Measurements from ENCODE around the gene ACOT4. TPM values are rescaled to one million over a fixed set of nuclear protein-coding genes. Genes with fewer than 3 reads are reported as not detected.
"Not testable (repeated sequence)": the region's sequence is repeated elsewhere in the genome, so short reads cannot be mapped to it uniquely, and the experiment has no call there.

Gene ACOT4
- total RNA-seq, 4 donors from 2014 or later: 0.48 to 2.0 (median 1.5) TPM

- 21 to 35% methylated on average over 5 to 6 of the region's 8 CpGs for WGBS, 2 donors
Observed at GRCh38 chr14:73570913-73571312, 20.8 kb upstream of the ACOT4 start.

DNA sequence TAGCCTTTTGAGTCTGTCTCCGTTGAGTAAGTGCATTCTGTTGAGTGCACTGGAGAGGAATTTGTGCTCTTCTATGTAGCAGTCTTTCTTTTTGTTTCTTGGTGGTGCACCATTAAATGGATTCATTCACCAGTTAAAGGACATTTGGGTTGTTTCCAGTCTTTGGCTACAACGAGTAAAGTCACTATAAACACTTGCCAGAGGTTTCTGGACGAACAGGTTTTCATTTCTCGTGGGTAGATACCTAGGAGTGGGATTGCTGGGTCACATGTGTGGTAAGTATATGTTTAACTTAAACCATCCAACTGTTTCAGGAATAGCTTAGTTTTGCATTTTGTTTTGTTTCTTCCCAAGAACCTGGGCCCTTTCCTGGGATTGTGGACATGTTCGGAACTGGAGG, 18.6 kb upstream of the ACOT4 start:
- H3K27ac ChIP-seq; H3K4me3 ChIP-seq; H3K27me3 ChIP-seq; DNase-seq; H3K36me3 ChIP-seq; H3K9me3 ChIP-seq; intact Hi-C loops (cut with DNase I): not testable (repeated sequence)
- 53 to 57% methylated on average over 5 of the region's 5 CpGs for WGBS, 2 donors
- H3K4me1 ChIP-seq: peaks cover 0 to 15% (median 10%) of the 10 kb centered on the region in 3 donors

More at GRCh38 chr14:73570913-73571312, 20.8 kb upstream of the ACOT4 start:
- DNase-seq; H3K9me3 ChIP-seq; intact Hi-C loops (cut with DNase I); H3K36me3 ChIP-seq; H3K27me3 ChIP-seq: not testable (repeated sequence)
- Histone ChIP-seq H3K4me1 (peaks cover 0 to 32% (median 16%) of the 10 kb centered on the region in 3 donors), H3K4me3 (peak overlapping the region in 2 of 4 donors; percentile 18 to 64), H3K27ac (peak overlapping the region in 1 of 4 donors; percentile 92)
- TF ChIP-seq, protein P1, sequence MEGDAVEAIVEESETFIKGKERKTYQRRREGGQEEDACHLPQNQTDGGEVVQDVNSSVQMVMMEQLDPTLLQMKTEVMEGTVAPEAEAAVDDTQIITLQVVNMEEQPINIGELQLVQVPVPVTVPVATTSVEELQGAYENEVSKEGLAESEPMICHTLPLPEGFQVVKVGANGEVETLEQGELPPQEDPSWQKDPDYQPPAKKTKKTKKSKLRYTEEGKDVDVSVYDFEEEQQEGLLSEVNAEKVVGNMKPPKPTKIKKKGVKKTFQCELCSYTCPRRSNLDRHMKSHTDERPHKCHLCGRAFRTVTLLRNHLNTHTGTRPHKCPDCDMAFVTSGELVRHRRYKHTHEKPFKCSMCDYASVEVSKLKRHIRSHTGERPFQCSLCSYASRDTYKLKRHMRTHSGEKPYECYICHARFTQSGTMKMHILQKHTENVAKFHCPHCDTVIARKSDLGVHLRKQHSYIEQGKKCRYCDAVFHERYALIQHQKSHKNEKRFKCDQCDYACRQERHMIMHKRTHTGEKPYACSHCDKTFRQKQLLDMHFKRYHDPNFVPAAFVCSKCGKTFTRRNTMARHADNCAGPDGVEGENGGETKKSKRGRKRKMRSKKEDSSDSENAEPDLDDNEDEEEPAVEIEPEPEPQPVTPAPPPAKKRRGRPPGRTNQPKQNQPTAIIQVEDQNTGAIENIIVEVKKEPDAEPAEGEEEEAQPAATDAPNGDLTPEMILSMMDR (IDR thresholded peaks at IDR 0.05): peak; percentile 14 to 62 (median 50)

DNA sequence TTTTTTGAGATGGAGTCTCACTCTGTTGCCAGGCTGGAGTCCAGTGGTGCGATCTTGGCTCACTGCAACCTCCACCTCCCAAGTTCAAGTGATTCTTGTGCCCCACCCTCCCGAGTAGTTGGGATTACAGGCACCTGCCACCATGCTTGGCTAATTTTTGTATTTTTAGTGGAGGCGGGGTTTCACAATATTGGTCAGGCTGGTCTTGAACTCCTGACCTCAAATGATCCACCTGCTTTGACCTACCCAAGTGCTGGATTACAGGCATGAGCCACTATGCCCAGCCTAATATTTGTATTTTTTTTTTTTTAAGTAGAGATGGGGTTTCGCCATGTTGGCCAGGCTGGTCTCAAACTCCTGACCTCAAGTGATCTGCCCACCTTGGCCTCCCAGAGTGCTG, 17.9 kb upstream of the ACOT4 start:
- H3K27me3 ChIP-seq; H3K36me3 ChIP-seq; H3K9me3 ChIP-seq; H3K4me3 ChIP-seq; DNase-seq; intact Hi-C loops (cut with DNase I); H3K27ac ChIP-seq; H3K4me1 ChIP-seq: not testable (repeated sequence)
- 62 to 84% methylated on average over 4 of the region's 4 CpGs for WGBS, 2 donors

DNA sequence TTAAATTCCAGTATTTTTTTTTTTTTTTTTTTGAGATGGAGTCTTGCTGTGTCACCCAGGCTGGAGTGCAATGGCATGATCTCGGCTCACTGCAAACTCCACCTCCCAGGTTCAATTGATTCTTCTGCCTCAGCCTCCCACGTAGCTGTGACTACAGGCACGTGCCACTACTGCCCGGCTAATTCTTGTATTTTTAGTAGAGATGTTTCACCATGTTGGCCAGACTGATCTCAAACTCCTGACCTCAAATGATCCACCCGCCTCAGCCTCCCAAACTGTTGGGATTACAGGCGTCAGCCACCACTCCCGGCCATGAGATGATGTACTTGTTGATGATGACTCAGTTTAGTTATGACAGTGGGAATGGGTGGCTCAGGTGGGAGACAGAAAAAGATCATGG, 17.4 kb upstream of the ACOT4 start:
- H3K9me3 ChIP-seq; DNase-seq; H3K4me3 ChIP-seq; H3K36me3 ChIP-seq; intact Hi-C loops (cut with DNase I); H3K4me1 ChIP-seq; H3K27me3 ChIP-seq: not testable (repeated sequence)
- peak overlapping the region in 1 of 4 donors; percentile 25 for H3K27ac ChIP-seq
- 82 to 91% methylated on average over 4 to 7 of the region's 7 CpGs for WGBS, 2 donors

DNA sequence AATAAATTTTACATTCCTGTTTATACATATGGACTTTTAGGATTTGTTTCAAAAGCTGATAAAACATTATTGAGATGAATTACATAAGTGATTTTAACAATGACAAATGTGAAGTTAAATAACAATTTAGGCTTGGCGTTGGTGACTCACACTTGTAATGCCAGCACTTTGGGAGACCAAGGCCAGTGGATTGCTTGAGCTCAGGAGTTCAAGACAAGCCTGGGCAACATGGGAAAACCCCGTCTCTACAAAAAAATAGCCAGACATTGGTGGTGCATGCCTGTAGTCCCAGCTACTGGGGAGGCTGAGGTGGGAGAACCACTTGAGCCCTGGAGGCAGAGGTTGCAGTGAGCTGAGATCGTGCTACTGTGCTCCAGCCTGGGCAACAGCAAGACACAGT, 15.3 kb upstream of the ACOT4 start:
- H3K9me3 ChIP-seq: no peaks in the 10 kb centered on the region
- no peaks in the 10 kb centered on the region for H3K27me3 ChIP-seq
- intact Hi-C loops (cut with DNase I): no loop called here
- no peak overlapping the region for H3K4me3 ChIP-seq
- H3K36me3 ChIP-seq: no peaks in the 10 kb centered on the region
- H3K27ac ChIP-seq: no peak overlapping the region
- WGBS, 2 donors: 38 to 46% methylated on average over 3 of the region's 3 CpGs
- H3K4me1 ChIP-seq: no peaks in the 10 kb centered on the region
- DNase-seq: no peak
- TF ChIP-seq POLR2A (IDR thresholded peaks at IDR 0.05): no peak
- TF ChIP-seq, protein P1 (IDR thresholded peaks at IDR 0.05): no peak

DNA sequence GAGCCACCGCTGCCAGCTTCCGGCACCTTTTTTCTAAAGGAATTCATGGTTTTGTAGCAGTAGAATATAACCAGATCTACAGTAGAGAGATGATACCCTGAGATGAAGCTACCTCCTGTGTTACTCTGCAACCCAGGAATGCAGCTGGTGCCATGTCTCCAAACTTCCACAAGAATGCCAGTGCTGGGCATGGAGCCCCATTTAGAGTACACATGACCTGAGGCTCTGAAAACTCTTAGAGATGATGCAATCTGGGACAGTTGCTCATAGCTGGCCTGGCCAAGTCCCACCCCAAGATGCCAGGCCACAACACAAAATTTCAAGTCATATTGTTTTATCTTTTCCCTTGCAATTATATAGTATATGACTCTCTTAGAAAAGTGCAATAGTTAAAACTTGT, 14.5 kb upstream of the ACOT4 start:
- H3K9me3 ChIP-seq; DNase-seq; H3K36me3 ChIP-seq; H3K4me3 ChIP-seq; H3K27ac ChIP-seq; H3K27me3 ChIP-seq; intact Hi-C loops (cut with DNase I); H3K4me1 ChIP-seq: not testable (repeated sequence)
- WGBS, 2 donors: no CpG with 5 or more reads among the region's 2 CpGs

- H3K4me3 ChIP-seq; H3K27ac ChIP-seq; H3K9me3 ChIP-seq; intact Hi-C loops (cut with DNase I); H3K4me1 ChIP-seq; H3K27me3 ChIP-seq; H3K36me3 ChIP-seq; DNase-seq: not testable (repeated sequence)
- WGBS, 2 donors: 84 to 90% methylated on average over 7 to 9 of the region's 11 CpGs
Observed at GRCh38 chr14:73582102-73582979, 9.3 kb upstream of the ACOT4 start.
